ENCODE results near the gene ZNF18. TPM values are rescaled to one million over a fixed set of nuclear protein-coding genes. Genes with fewer than 3 reads are reported as not detected.
"Not testable (repeated sequence)": the region's sequence is repeated elsewhere in the genome, so short reads cannot be mapped to it uniquely, and the experiment has no call there.

ZNF18 gene
- total and polyA plus RNA-seq, 2 experiments from 2014 or later: 5.9 to 9.8 TPM

- TF ChIP-seq ETS1 (IDR thresholded peaks at IDR 0.05) (no peak), NANOG (IDR thresholded peaks at IDR 0.05; ENCODE audit: borderline replicate concordance) (no peak), STAT1 (IDR thresholded peaks at IDR 0.05; ENCODE audit: unreplicated experiment) (no peak), CREB1 (CRISPR knock-in tag; IDR thresholded peaks at IDR 0.05; ENCODE audit: low read depth) (no peak), EZH2phosphoT487 (IDR thresholded peaks at IDR 0.05; ENCODE audit: unreplicated experiment) (no peak), REST (IDR thresholded peaks at IDR 0.05; ENCODE audit: unreplicated experiment) (no peak), CTCF (conservative IDR thresholded peaks at IDR 0.05; ENCODE audit: low read depth in 2 of 2) (no peak)
Measured at GRCh38 chr17:11979795-11980194, 17.5 kb downstream of the ZNF18 start (continued).

GRCh38 chr17:11972741-11973140 is 24.5 kb downstream of the ZNF18 start:
- not testable (repeated sequence) for H3K79me2 ChIP-seq (replicated peaks; ENCODE audit: insufficient read depth); DNase-seq (ENCODE audit: low spot score); H3K27ac ChIP-seq (ENCODE audit: low read depth); H3K27me3 ChIP-seq (ENCODE audit: insufficient read depth); H2AFZ ChIP-seq; H3K4me2 ChIP-seq; H4K20me1 ChIP-seq (replicated peaks; ENCODE audit: insufficient read depth); H3F3A ChIP-seq (replicated peaks; ENCODE audit: low read depth); ATAC-seq; H3K36me3 ChIP-seq (ENCODE audit: insufficient read depth); H3K4me3 Mint-ChIP-seq; H3K27ac Mint-ChIP-seq; H3K9me2 ChIP-seq (ENCODE audit: insufficient read depth); H3K27me3 Mint-ChIP-seq (ENCODE audit: insufficient read depth, low read depth, poor library complexity); H3K4me3 ChIP-seq
- H3K4me1 Mint-ChIP-seq: peaks cover 36% of the 10 kb centered on the region; the same call in 2 of the 3 replicates
- H3K36me3 Mint-ChIP-seq (ENCODE audit: low read depth): peaks cover 20% of the 10 kb centered on the region
- H3K4me1 ChIP-seq (ENCODE audit: insufficient read depth): peaks cover 12% of the 10 kb centered on the region; the same call in 1 of the 2 replicates
- peaks cover 19% of the 10 kb centered on the region for H3K9me3 Mint-ChIP-seq

- peaks cover 2% of the 10 kb centered on the region for H3K27me3 Mint-ChIP-seq (ENCODE audit: insufficient read depth, low read depth, poor library complexity)
- no peaks in the 10 kb centered on the region for H4K20me1 ChIP-seq (replicated peaks; ENCODE audit: insufficient read depth)
- no peaks in the 10 kb centered on the region for H3K79me2 ChIP-seq (replicated peaks; ENCODE audit: insufficient read depth)
- DNase-seq (ENCODE audit: low spot score): no peak
- ATAC-seq: no peak
- no peaks in the 10 kb centered on the region for H3K27me3 ChIP-seq (ENCODE audit: insufficient read depth)
- no peaks in the 10 kb centered on the region for H3F3A ChIP-seq (replicated peaks; ENCODE audit: low read depth)
- H3K4me3 ChIP-seq: no peak overlapping the region
- H3K4me3 Mint-ChIP-seq: no peak overlapping the region
- peaks cover 5% of the 10 kb centered on the region; the same call in 1 of the 2 replicates for H3K9me2 ChIP-seq (ENCODE audit: insufficient read depth)
- H3K36me3 ChIP-seq (ENCODE audit: insufficient read depth): 0 out of 2 replicates have a peak, but pooled peaks cover 6% of the 10 kb centered on the region
- H3K36me3 Mint-ChIP-seq (ENCODE audit: low read depth): peaks cover 23% of the 10 kb centered on the region
- H3K4me1 Mint-ChIP-seq: peaks cover 12% of the 10 kb centered on the region; the same call in 2 of the 3 replicates
- H3K9me3 Mint-ChIP-seq: peaks cover 43% of the 10 kb centered on the region
- no peak overlapping the region for H3K27ac Mint-ChIP-seq
- H2AFZ ChIP-seq: no peak overlapping the region
- TF ChIP-seq EZH2phosphoT487 (IDR thresholded peaks at IDR 0.05; ENCODE audit: unreplicated experiment): no peak
- no peak overlapping the region for H3K4me2 ChIP-seq
- H3K4me1 ChIP-seq (ENCODE audit: insufficient read depth): peaks cover 5% of the 10 kb centered on the region
- no peak overlapping the region for H3K27ac ChIP-seq (ENCODE audit: low read depth)
Measured at GRCh38 chr17:11969565-11969964, 27.7 kb downstream of the ZNF18 start.

All from GM23338 (cell line).